ENCODE measurements around the gene DNM2. TPM values are rescaled to one million over a fixed set of nuclear protein-coding genes. Genes with fewer than 3 reads are reported as not detected.

DNM2 gene
- total and polyA plus RNA-seq, 9 of the 15 experiments (the other 6 are each of a cell fraction or from before 2014, with no cell fraction given) = 2.2 to 161 (median 72.6) TPM

GRCh38 chr19:10812902-10813404 lies 95.1 kb downstream of the DNM2 start (continued):
- TF ChIP-seq ZNF609 (CRISPR knock-in tag; IDR thresholded peaks at IDR 0.05; ENCODE audit: borderline replicate concordance) (no peak), EP400 (IDR thresholded peaks at IDR 0.05) (no peak; the same call in 1 of the 2 replicates), NRF1 (conservative IDR thresholded peaks at IDR 0.05 in 1 of 2, IDR thresholded peaks at IDR 0.05 in 1 of 2) (no peak), RBM15 (IDR thresholded peaks at IDR 0.05; ENCODE audit: insufficient read depth, low read length) (no peak), TARDBP (IDR thresholded peaks at IDR 0.05) (no peak), COPS2 (conservative IDR thresholded peaks at IDR 0.05) (no peak), BRD9 (IDR thresholded peaks at IDR 0.05; ENCODE audit: low read depth, partially characterized antibody) (no peak), PTTG1 (tag; IDR thresholded peaks at IDR 0.05; ENCODE audit: low read depth) (no peak), FOS (IDR thresholded peaks at IDR 0.05; ENCODE audit: extremely low read depth, insufficient read length) (no peak), JUNB (CRISPR knock-in tag; conservative IDR thresholded peaks at IDR 0.05) (no peak), ZNF133 (CRISPR knock-in tag; IDR thresholded peaks at IDR 0.05) (no peak), SP1 (CRISPR knock-in tag; IDR thresholded peaks at IDR 0.05) (no peak), HDAC8 (tag; IDR thresholded peaks at IDR 0.05) (no peak; the same call in 1 of the 2 replicates), SIN3A (IDR thresholded peaks at IDR 0.05; ENCODE audit: borderline replicate concordance in 2 of 2, control insufficient read depth in 1 of 2, low read depth in 2 of 2, low read length in 2 of 2) (no peak), NFYB (IDR thresholded peaks at IDR 0.05; ENCODE audit: extremely low read depth, insufficient read length) (no peak), RERE (CRISPR knock-in tag; IDR thresholded peaks at IDR 0.05; ENCODE audit: borderline replicate concordance) (no peak), ZNF280A (IDR thresholded peaks at IDR 0.05; ENCODE audit: low read depth, partially characterized antibody) (no peak)
